Gastrocnemius medialis (tissue), 4 donors: Measurements from ENCODE around the gene SKP1.

ENCODE experiments used
- POLR2A ChIP-seq, 2 donors: fragments of 450-650 bp; IDR thresholded peaks; one replicate each; pipeline ENCODE4 v1.6.1; 2017; ENCODE audit warnings: antibody characterized with exemption in 2 of 2, mild to moderate bottlenecking in 2 of 2, moderate library complexity in 2 of 2
- TF ChIP-seq, protein P1 (sequence below), 5 experiments: fragments of 450-650 bp in 3 of 5; fragments of 200-600 bp in 2 of 5; sonication (generic) in 2 of 5; IDR thresholded peaks in 4 of 5; conservative IDR thresholded peaks in 1 of 5; 1 replicate in 4 of 5; 2 replicates in 1 of 5; pipeline ENCODE4 v1.5.1; 2016 to 2019; ENCODE audit warnings: antibody characterized with exemption in 5 of 5, mild to moderate bottlenecking in 3 of 5, moderate library complexity in 3 of 5

DNA sequence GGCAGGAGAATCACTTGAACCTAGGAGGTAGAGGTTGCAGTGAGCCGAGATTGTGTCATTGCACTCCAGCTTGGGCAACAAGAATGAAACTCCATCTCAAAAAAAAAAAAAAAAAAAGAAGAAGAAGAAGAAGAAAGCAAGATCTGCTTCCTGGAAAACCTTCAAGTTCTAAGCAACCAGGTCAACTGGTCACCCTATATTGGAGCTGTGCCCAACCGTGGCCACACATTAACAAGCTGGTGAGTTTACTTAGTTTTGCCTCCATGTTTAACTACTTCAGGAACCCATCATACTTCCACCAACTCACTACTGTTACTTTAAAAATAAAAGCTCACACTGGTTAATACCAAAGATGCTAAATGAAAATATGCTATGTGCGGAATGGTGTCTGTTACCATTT lies 12.3 kb upstream of the SKP1 start:
- TF ChIP-seq, protein P1, sequence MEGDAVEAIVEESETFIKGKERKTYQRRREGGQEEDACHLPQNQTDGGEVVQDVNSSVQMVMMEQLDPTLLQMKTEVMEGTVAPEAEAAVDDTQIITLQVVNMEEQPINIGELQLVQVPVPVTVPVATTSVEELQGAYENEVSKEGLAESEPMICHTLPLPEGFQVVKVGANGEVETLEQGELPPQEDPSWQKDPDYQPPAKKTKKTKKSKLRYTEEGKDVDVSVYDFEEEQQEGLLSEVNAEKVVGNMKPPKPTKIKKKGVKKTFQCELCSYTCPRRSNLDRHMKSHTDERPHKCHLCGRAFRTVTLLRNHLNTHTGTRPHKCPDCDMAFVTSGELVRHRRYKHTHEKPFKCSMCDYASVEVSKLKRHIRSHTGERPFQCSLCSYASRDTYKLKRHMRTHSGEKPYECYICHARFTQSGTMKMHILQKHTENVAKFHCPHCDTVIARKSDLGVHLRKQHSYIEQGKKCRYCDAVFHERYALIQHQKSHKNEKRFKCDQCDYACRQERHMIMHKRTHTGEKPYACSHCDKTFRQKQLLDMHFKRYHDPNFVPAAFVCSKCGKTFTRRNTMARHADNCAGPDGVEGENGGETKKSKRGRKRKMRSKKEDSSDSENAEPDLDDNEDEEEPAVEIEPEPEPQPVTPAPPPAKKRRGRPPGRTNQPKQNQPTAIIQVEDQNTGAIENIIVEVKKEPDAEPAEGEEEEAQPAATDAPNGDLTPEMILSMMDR (IDR thresholded peaks at IDR 0.05 in 4 of 5, conservative IDR thresholded peaks at IDR 0.05 in 1 of 5), result no peak
- TF ChIP-seq POLR2A (IDR thresholded peaks at IDR 0.05), result no peak
